GM21825 (cell line): ENCODE results near the gene FANCC.

Experiments used
- ATAC-seq: cut with Tn5 transposase; IDR thresholded peaks from one replicate; pipeline ENCODE4 v1.9.1; 2021; ENCODE audit warnings: mild to moderate bottlenecking, moderate library complexity; ENCODE audit not compliant: unreplicated experiment

Gene FANCC

GRCh38 chr9:95104581-95104960 is 212.9 kb downstream of the FANCC start:
- no peak for ATAC-seq

- ATAC-seq: no peak
Observed at GRCh38 chr9:95103871-95104580, 213.5 kb downstream of the FANCC start.

- ATAC-seq: no peak
Observed at GRCh38 chr9:95103281-95103771, 214.2 kb downstream of the FANCC start.

GRCh38 chr9:95102572-95102971 is 214.9 kb downstream of the FANCC start:
- no peak for ATAC-seq

- ATAC-seq: no peak
Observed at GRCh38 chr9:95102001-95102433, 215.5 kb downstream of the FANCC start.

GRCh38 chr9:95101326-95101725 is 216.2 kb downstream of the FANCC start:
- no peak for ATAC-seq

- no peak for ATAC-seq
Observed at GRCh38 chr9:95100071-95100627, 217.4 kb downstream of the FANCC start.

- ATAC-seq: no peak
Observed at GRCh38 chr9:95099321-95100070, 218.0 kb downstream of the FANCC start.

GRCh38 chr9:95098391-95098921 is 219.1 kb downstream of the FANCC start:
- no peak for ATAC-seq

- no peak for ATAC-seq
Observed at GRCh38 chr9:95097279-95097678, 220.2 kb downstream of the FANCC start.

GRCh38 chr9:95096807-95097206 is 220.7 kb downstream of the FANCC start:
- ATAC-seq: no peak

- no peak for ATAC-seq
Observed at GRCh38 chr9:95096381-95096780, 221.1 kb downstream of the FANCC start.

GRCh38 chr9:95095641-95096355 is 221.7 kb downstream of the FANCC start:
- no peak for ATAC-seq

GRCh38 chr9:95094002-95094401 is 223.5 kb downstream of the FANCC start:
- no peak for ATAC-seq

GRCh38 chr9:95093586-95093985 is 223.9 kb downstream of the FANCC start:
- no peak for ATAC-seq

- ATAC-seq: no peak
Observed at GRCh38 chr9:95092262-95093072, 225.0 kb downstream of the FANCC start.

- no peak for ATAC-seq
Observed at GRCh38 chr9:95091601-95092261, 225.8 kb downstream of the FANCC start.

- ATAC-seq: no peak
Observed at GRCh38 chr9:95090871-95091577, 226.5 kb downstream of the FANCC start.
